H9 (cell line): ENCODE measurements around the gene PHACTR1. TPM values are rescaled to one million over a fixed set of nuclear protein-coding genes. Genes with fewer than 3 reads are reported as not detected.

ENCODE experiments used
- DNase-seq: peaks from one replicate; pipeline ENCODE4 v3.0.0-alpha.2; 2017
- H2AFZ ChIP-seq: one replicate; pipeline ENCODE4 v1.6.1; 2013; ENCODE audit warnings: mild to moderate bottlenecking, low read length, control low read depth, moderate library complexity
- H2AK5ac ChIP-seq: 2 replicates; pipeline ENCODE4 v1.6.1; 2013; ENCODE audit warnings: low read length, control low read depth, mixed read lengths; ENCODE audit not compliant: insufficient read length
- H2BK120ac ChIP-seq: one replicate; pipeline ENCODE4 v1.6.1; 2013; ENCODE audit warnings: low read depth, mild to moderate bottlenecking, low read length, control low read depth, inconsistent platforms; ENCODE audit not compliant: poor library complexity, severe bottlenecking
- H2BK12ac ChIP-seq: 2 replicates; pipeline ENCODE4 v1.6.1; 2013; ENCODE audit warnings: low read length, control low read depth, mixed read lengths, low read depth; ENCODE audit not compliant: insufficient read length
- H2BK15ac ChIP-seq: 2 replicates; pipeline ENCODE4 v1.6.1; 2013; ENCODE audit warnings: low read depth, low read length, control low read depth
- H2BK20ac ChIP-seq: one replicate; pipeline ENCODE4 v1.6.1; 2013; ENCODE audit warnings: low read depth, mild to moderate bottlenecking, low read length, control low read depth, inconsistent platforms; ENCODE audit not compliant: poor library complexity, severe bottlenecking
- H2BK5ac ChIP-seq: 2 replicates; pipeline ENCODE4 v1.6.1; 2013; ENCODE audit warnings: low read length, control low read depth, mixed read lengths; ENCODE audit not compliant: insufficient read length
- H3K14ac ChIP-seq: 2 replicates; pipeline ENCODE4 v1.6.1; 2013; ENCODE audit warnings: low read length, control low read depth; ENCODE audit not compliant: insufficient read depth
- H3K18ac ChIP-seq: 2 replicates; pipeline ENCODE4 v1.6.1; 2013; ENCODE audit warnings: low read depth, mild to moderate bottlenecking, mixed read lengths, low read length, control low read depth; ENCODE audit not compliant: insufficient read length
- H3K23ac ChIP-seq: 2 replicates; pipeline ENCODE4 v1.6.1; 2013; ENCODE audit warnings: low read length, control low read depth, mixed read lengths, low read depth; ENCODE audit not compliant: insufficient read length
- H3K23me2 ChIP-seq: 2 replicates; pipeline ENCODE4 v1.6.1; 2013; ENCODE audit warnings: low read depth, mild to moderate bottlenecking, mixed read lengths, low read length, control low read depth; ENCODE audit not compliant: insufficient read length, poor library complexity, severe bottlenecking
- H3K27ac ChIP-seq: 2 replicates; pipeline ENCODE4 v1.5.1; 2013; ENCODE audit warnings: low read length, control low read depth, mixed read lengths, low read depth; ENCODE audit not compliant: insufficient read length
- H3K27me3 ChIP-seq: 2 replicates; pipeline ENCODE4 v1.6.1; 2013; ENCODE audit warnings: low read length, control low read depth, inconsistent platforms; ENCODE audit not compliant: insufficient read depth
- H3K4ac ChIP-seq: 2 replicates; pipeline ENCODE4 v1.6.1; 2013; ENCODE audit warnings: low read depth, mild to moderate bottlenecking, control low read depth, inconsistent platforms, low read length, moderate library complexity
- H3K4me1 ChIP-seq: 2 replicates; pipeline ENCODE4 v1.6.1; 2013; ENCODE audit warnings: low read length, control low read depth, inconsistent platforms; ENCODE audit not compliant: insufficient read depth
- H3K4me2 ChIP-seq: 2 replicates; pipeline ENCODE4 v1.6.1; 2013; ENCODE audit warnings: low read length, control low read depth, mixed read lengths; ENCODE audit not compliant: insufficient read length, insufficient read depth
- H3K56ac ChIP-seq: 2 replicates; pipeline ENCODE4 v1.6.1; 2013; ENCODE audit warnings: low read depth, mild to moderate bottlenecking, mixed read lengths, low read length, control low read depth; ENCODE audit not compliant: insufficient read length
- H3K79me1 ChIP-seq: 2 replicates; pipeline ENCODE4 v1.6.1; 2013; ENCODE audit warnings: low read depth, mild to moderate bottlenecking, moderate library complexity, low read length, control low read depth, inconsistent platforms; ENCODE audit not compliant: insufficient read depth, poor library complexity, severe bottlenecking
- H3K79me2 ChIP-seq: 2 replicates; pipeline ENCODE4 v1.6.1; 2013; ENCODE audit warnings: low read length, control low read depth, inconsistent platforms; ENCODE audit not compliant: insufficient read depth
- H3K9ac ChIP-seq: 2 replicates; pipeline ENCODE4 v1.6.1; 2013; ENCODE audit warnings: low read length, control low read depth, mixed read lengths; ENCODE audit not compliant: insufficient read length; ENCODE audit errors: extremely low read depth
- H3K9me3 ChIP-seq: one replicate; pipeline ENCODE4 v1.6.1; 2013; ENCODE audit warnings: low read depth, low read length, inconsistent platforms; ENCODE audit not compliant: control insufficient read depth
- H3T11ph ChIP-seq: one replicate; pipeline ENCODE4 v1.6.1; 2013; ENCODE audit warnings: mild to moderate bottlenecking, low read length, control low read depth, inconsistent platforms
- H4K20me1 ChIP-seq: one replicate; pipeline ENCODE4 v1.6.1; 2013; ENCODE audit not compliant: control insufficient read depth, insufficient read length, insufficient read depth
- H4K5ac ChIP-seq: 2 replicates; pipeline ENCODE4 v1.6.1; 2013; ENCODE audit warnings: low read depth, mild to moderate bottlenecking, mixed read lengths, low read length, control low read depth; ENCODE audit not compliant: insufficient read length
- H4K8ac ChIP-seq: replicated peaks from 2 replicates; pipeline ENCODE4 v1.6.1; 2013; ENCODE audit warnings: low read length, control low read depth, mixed read lengths, low read depth; ENCODE audit not compliant: insufficient read length
- H4K91ac ChIP-seq: 2 replicates; pipeline ENCODE4 v1.6.1; 2013; ENCODE audit warnings: low read depth, mild to moderate bottlenecking, moderate library complexity, mixed read lengths, low read length, control low read depth; ENCODE audit not compliant: insufficient read length
- H3K27ac Mint-ChIP-seq, 3 experiments: 2 replicates in 2 of 3; 3 replicates in 1 of 3; pipeline ENCODE4 v1.8.0; 2020 to 2021; ENCODE audit warnings: mixed read lengths in 3 of 3, mild to moderate bottlenecking in 1 of 3, moderate library complexity in 1 of 3
- H3K27me3 Mint-ChIP-seq: 2 replicates; pipeline ENCODE4 v1.8.0; 2021; ENCODE audit warnings: low read depth, mild to moderate bottlenecking, moderate library complexity, mixed read lengths
- H3K36me3 Mint-ChIP-seq, 3 experiments: 2 replicates in 2 of 3; 3 replicates in 1 of 3; pipeline ENCODE4 v1.8.0; 2020 to 2021; ENCODE audit warnings: low read depth in 3 of 3, mixed read lengths in 3 of 3; ENCODE audit not compliant: insufficient read depth in 1 of 3
- H3K4me1 Mint-ChIP-seq, 2 experiments: 2 replicates each; pipeline ENCODE4 v1.8.0; 2020; ENCODE audit warnings: mixed read lengths in 2 of 2
- H3K4me3 Mint-ChIP-seq, 2 experiments: 2 replicates in 1 of 2; 3 replicates in 1 of 2; pipeline ENCODE4 v1.8.0; 2020 to 2021; ENCODE audit warnings: mild to moderate bottlenecking in 2 of 2, mixed read lengths in 2 of 2, moderate library complexity in 1 of 2
- H3K9me3 Mint-ChIP-seq, 2 experiments: 2 replicates in 1 of 2; 3 replicates in 1 of 2; pipeline ENCODE4 v1.8.0; 2020; ENCODE audit warnings: mild to moderate bottlenecking in 2 of 2, mixed read lengths in 2 of 2, moderate library complexity in 1 of 2
- WGBS: extraction: QIAGEN DNeasy Blood & Tissue Kit; methylation state at CpG from one replicate; pipeline ENCODE4 v1.1.7; 2013; ENCODE audit warnings: missing lambda C conversion rate, low lambda C conversion rate, mixed read lengths; ENCODE audit not compliant: insufficient read length; ENCODE audit errors: extremely low coverage; 5-methylcytosine and 5-hydroxymethylcytosine counted together
- total RNA-seq: library from RNA; stranded (reverse); gene quantifications from 2 replicates; pipeline ENCODE4 v1.2.1, GENCODE V29; 2021
- TF ChIP-seq, protein P1 (sequence below): fragments of 200-600 bp; sonication (generic); conservative IDR thresholded peaks from 3 replicates; pipeline ENCODE4 v1.8.0; 2021; ENCODE audit warnings: antibody characterized with exemption, mild to moderate bottlenecking

PHACTR1 gene
- total RNA-seq, 1 experiment from 2014 or later: 15.9 TPM

DNA sequence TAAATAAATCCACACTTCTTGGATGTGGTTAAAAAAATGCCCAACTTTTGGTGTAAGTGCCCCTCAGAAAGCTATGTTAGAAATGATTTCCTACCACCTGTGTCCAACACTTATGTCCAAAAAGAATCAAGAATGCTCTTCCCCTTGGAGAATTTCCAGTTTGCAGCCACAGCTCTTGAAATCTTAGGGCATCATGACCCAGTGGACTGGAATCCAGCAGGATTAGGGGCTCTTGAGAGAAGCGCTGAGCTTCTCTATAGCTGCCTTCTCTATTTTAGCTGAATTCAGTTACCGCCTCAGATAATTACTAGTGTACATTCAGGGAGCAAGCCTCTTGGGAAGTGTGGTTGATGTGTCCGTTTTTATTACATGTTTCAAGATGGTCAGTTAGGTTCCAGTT is 2.5 kb downstream of the PHACTR1 start:
- no peak overlapping the region for H2BK12ac ChIP-seq
- H4K20me1 ChIP-seq: no peaks in the 10 kb centered on the region
- H2BK120ac ChIP-seq: no peak overlapping the region
- H3K56ac ChIP-seq: no peak overlapping the region
- H3K9me3 ChIP-seq: no peaks in the 10 kb centered on the region
- Mint-ChIP-seq H3K27ac (no peak overlapping the region), H3K4me1 (peaks cover 22 to 38% of the 10 kb centered on the region in 2 experiments), H3K9me3 (no peaks in the 10 kb centered on the region), H3K4me3 (no peak overlapping the region), H3K27me3 (peaks cover 3% of the 10 kb centered on the region; the same call in 1 of the 2 replicates), H3K36me3 (no peaks in the 10 kb centered on the region)
- H3K27me3 ChIP-seq: no peaks in the 10 kb centered on the region
- H4K5ac ChIP-seq: no peak overlapping the region
- no peak overlapping the region for H3K4me2 ChIP-seq
- H3K27ac ChIP-seq: no peak overlapping the region
- no CpG with 5 or more reads among the region's 3 CpGs for WGBS
- H2BK20ac ChIP-seq: no peak overlapping the region
- no peak overlapping the region for H3K23ac ChIP-seq
- DNase-seq: no peak
- no peaks in the 10 kb centered on the region for H3K79me2 ChIP-seq
- no peak overlapping the region for H2AFZ ChIP-seq
- no peak overlapping the region for H4K91ac ChIP-seq
- no peak overlapping the region for H3K4ac ChIP-seq
- H3K4me1 ChIP-seq: no peaks in the 10 kb centered on the region
- no peak overlapping the region for H3K14ac ChIP-seq
- H3K79me1 ChIP-seq: no peaks in the 10 kb centered on the region
- no peak overlapping the region for H2BK15ac ChIP-seq
- TF ChIP-seq, protein P1, sequence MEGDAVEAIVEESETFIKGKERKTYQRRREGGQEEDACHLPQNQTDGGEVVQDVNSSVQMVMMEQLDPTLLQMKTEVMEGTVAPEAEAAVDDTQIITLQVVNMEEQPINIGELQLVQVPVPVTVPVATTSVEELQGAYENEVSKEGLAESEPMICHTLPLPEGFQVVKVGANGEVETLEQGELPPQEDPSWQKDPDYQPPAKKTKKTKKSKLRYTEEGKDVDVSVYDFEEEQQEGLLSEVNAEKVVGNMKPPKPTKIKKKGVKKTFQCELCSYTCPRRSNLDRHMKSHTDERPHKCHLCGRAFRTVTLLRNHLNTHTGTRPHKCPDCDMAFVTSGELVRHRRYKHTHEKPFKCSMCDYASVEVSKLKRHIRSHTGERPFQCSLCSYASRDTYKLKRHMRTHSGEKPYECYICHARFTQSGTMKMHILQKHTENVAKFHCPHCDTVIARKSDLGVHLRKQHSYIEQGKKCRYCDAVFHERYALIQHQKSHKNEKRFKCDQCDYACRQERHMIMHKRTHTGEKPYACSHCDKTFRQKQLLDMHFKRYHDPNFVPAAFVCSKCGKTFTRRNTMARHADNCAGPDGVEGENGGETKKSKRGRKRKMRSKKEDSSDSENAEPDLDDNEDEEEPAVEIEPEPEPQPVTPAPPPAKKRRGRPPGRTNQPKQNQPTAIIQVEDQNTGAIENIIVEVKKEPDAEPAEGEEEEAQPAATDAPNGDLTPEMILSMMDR: no peak
- H3K9ac ChIP-seq: no peak overlapping the region
- no peak overlapping the region for H2AK5ac ChIP-seq
- no peak overlapping the region for H4K8ac ChIP-seq
- no peak overlapping the region for H3T11ph ChIP-seq
- H2BK5ac ChIP-seq: no peak overlapping the region
- H3K23me2 ChIP-seq: no peaks in the 10 kb centered on the region
- H3K18ac ChIP-seq: no peak overlapping the region
